GM21526 (cell line): ENCODE measurements around the gene VEGFA.

Experiments used
- ATAC-seq: cut with Tn5 transposase; IDR thresholded peaks from one replicate; pipeline ENCODE4 v1.9.1; 2021; ENCODE audit warnings: moderate library complexity; ENCODE audit not compliant: unreplicated experiment, low FRiP score

The VEGFA gene

DNA sequence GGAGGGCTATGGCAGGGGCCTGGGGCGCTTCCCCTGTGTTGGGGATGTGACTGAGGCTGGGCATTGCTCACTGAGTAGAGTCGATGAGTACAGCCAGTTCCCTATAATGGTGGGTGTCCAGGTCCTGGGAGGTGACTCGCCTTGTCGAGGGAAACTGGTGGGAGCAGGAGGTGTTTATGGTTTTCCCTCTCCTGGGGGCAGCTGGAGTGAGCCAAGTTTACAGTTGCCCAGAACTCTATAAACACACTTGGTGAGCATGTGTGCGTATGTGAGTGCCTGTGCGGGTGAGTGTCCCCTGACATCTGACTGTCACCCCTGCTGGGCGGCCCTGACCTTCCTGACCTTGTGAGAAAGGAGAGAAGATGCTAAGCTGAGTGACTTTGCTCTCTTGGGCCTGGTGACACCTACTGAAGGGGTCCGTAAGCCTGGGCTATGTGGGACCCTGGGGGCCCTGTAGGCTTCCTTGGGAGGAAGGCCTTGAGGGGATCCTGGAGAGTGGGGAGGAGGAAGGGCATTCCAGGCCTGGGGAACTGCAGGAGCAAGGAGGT is 65.9 kb downstream of the VEGFA start:
- ATAC-seq: no peak
